Psoas muscle (tissue), 8 donors: ENCODE measurements around the gene RBM43. TPM values are rescaled to one million over a fixed set of nuclear protein-coding genes. Genes with fewer than 3 reads are reported as not detected.

Experiments
- ATAC-seq, 4 donors: fragments of 200-7000 bp; cut with Tn5 transposase; one replicate each; pipeline ENCODE4 v1.9.1; 2020; ENCODE audit warnings: moderate library complexity in 3 of 4, mild to moderate bottlenecking in 2 of 4
- DNase-seq, 2 donors: peaks; one replicate each; pipeline ENCODE4 v3.0.0-alpha.2; 2020
- H3K27ac ChIP-seq: fragments of 200-600 bp; one replicate; pipeline ENCODE4 v1.8.0; 2022
- H3K27me3 ChIP-seq, 3 donors: fragments of 200-600 bp in 1 of 3; one replicate each; pipeline versions ENCODE4 v1.6.1 to v1.8.0; 2013 to 2022; ENCODE audit warnings: low read length in 2 of 3, mild to moderate bottlenecking in 2 of 3, moderate library complexity in 1 of 3; ENCODE audit not compliant: insufficient read depth in 3 of 3
- H3K36me3 ChIP-seq, 2 donors: fragments of 200-600 bp in 1 of 2; one replicate each; pipeline versions ENCODE4 v1.6.1 to v1.8.0; 2013 to 2022; ENCODE audit warnings: low read depth in 1 of 2, mild to moderate bottlenecking in 1 of 2, moderate library complexity in 1 of 2; ENCODE audit not compliant: insufficient read depth in 1 of 2
- H3K4me1 ChIP-seq: fragments of 200-600 bp; one replicate; pipeline ENCODE4 v1.8.0; 2022
- H3K4me3 ChIP-seq: fragments of 200-600 bp; one replicate; pipeline ENCODE4 v1.8.0; 2022; ENCODE audit warnings: mild to moderate bottlenecking
- H3K9me3 ChIP-seq: fragments of 200-600 bp; one replicate; pipeline ENCODE4 v1.8.0; 2022
- WGBS, 3 donors: extraction: QIAGEN DNeasy Blood & Tissue Kit; methylation state at CpG; one replicate each; pipeline versions ENCODE4 v1.1.6 to v1.1.7; 2013; 5-methylcytosine and 5-hydroxymethylcytosine counted together
- intact Hi-C, 2 donors: fragments of 100-400 bp; cut with DNase I; formaldehyde crosslinking; loops; one replicate each; pipeline versions ENCODE4 v1.11.0 to v1.14.2; 2022
- polyA plus RNA-seq, 3 donors: library from polyadenylated mRNA; stranded (reverse); fragments of 200-250 nt; gene quantifications; one replicate each; pipeline ENCODE4 v1.2.3, GENCODE V29; 2013
- total RNA-seq, 4 donors: library from RNA; stranded (reverse); fragmentation: NEBNext Ultra II Directional in 2 of 4; extraction: Animal tissue kit (Norgen Biotek cat#: 25700) in 2 of 4; gene quantifications; one replicate each; pipeline versions ENCODE4 v1.2.1 to v1.2.4, GENCODE V29; 2021 to 2023
- TF ChIP-seq, protein P1 (sequence below): fragments of 200-600 bp; IDR thresholded peaks from one replicate; pipeline ENCODE4 v1.8.0; 2022; ENCODE audit warnings: antibody characterized with exemption
- donor health status: healthy with polysubstance abuse.
- donor health status: DM: no; HTN: no; CAD: no; lungs with moderate emphysema.
- donor health status: Bipolar disorder and iron deficiency.
- donor health status: healthy.
- donor health status: DM: yes; HTN: yes; CAD: no.
- donor health status: DM: no; HTN: no; CAD: no.
- donor health status: DM: no; HTN: no; CAD: no.
- donor health status: DM: yes; HTN: yes; CAD: no.

RBM43 gene
- total and polyA plus RNA-seq, 7 donors, result 0.52 to 3.1 (median 1.0) TPM

DNA sequence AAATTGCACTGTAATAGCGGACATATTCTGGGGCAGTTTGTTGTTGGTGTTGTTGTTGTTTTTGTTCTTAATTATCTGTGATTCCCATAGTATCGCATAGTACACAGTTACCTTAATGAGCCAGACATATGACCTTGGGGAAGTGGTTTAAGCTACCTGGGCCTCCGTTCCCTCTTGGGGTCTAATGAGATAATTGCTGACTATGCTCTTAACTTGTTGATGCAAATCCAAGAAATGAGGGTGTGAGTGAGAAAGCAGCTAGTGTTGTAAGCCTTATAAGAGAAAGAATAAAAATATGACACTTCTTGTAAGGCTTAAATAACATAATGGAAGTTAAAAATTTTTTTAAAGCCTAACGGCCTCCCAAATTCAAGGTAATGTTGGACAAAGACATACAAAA is 20.7 kb upstream of the RBM43 start:
- H3K4me3 ChIP-seq, result no peak overlapping the region
- no peak for ATAC-seq
- intact Hi-C loops, result no loop called here
- no peaks in the 10 kb centered on the region for H3K9me3 ChIP-seq
- H3K36me3 ChIP-seq, result peaks cover 0 to 30% of the 10 kb centered on the region in 2 donors
- no peaks in the 10 kb centered on the region for H3K4me1 ChIP-seq
- DNase-seq, result no peak
- no peak overlapping the region for H3K27ac ChIP-seq
- TF ChIP-seq, protein P1, sequence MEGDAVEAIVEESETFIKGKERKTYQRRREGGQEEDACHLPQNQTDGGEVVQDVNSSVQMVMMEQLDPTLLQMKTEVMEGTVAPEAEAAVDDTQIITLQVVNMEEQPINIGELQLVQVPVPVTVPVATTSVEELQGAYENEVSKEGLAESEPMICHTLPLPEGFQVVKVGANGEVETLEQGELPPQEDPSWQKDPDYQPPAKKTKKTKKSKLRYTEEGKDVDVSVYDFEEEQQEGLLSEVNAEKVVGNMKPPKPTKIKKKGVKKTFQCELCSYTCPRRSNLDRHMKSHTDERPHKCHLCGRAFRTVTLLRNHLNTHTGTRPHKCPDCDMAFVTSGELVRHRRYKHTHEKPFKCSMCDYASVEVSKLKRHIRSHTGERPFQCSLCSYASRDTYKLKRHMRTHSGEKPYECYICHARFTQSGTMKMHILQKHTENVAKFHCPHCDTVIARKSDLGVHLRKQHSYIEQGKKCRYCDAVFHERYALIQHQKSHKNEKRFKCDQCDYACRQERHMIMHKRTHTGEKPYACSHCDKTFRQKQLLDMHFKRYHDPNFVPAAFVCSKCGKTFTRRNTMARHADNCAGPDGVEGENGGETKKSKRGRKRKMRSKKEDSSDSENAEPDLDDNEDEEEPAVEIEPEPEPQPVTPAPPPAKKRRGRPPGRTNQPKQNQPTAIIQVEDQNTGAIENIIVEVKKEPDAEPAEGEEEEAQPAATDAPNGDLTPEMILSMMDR, result no peak
- no peaks in the 10 kb centered on the region for H3K27me3 ChIP-seq
- 70 to 96% (median 77%) methylated on average over 4 of the region's 4 CpGs for WGBS, 3 donors

DNA sequence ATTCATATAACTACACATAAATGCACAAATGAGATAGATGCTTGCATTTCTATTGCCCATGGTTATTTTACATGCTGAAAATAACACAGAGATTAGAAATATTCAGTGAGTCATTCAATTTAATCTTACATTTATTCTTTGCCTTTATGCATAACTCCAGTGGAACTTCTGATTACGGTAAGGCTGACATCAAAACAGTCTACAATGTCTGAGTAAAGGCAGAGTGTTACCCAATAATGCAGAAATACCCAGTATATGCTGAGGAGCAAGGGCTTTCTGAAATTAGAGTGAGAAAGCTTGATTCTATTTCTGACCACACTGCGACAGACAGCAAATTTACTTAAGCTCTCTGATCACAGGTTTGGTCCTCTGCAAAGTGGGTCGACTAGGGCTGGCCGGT is 18.6 kb upstream of the RBM43 start:
- Histone ChIP-seq H3K27ac (no peak overlapping the region), H3K4me1 (no peaks in the 10 kb centered on the region), H3K36me3 (peaks cover 0 to 38% of the 10 kb centered on the region in 2 donors), H3K27me3 (no peaks in the 10 kb centered on the region), H3K9me3 (no peaks in the 10 kb centered on the region), H3K4me3 (no peak overlapping the region)
- intact Hi-C loops, result no loop called here
- no peak for ATAC-seq
- TF ChIP-seq, protein P1, result no peak
- 37 to 91% (median 41%) methylated on average over 4 of the region's 4 CpGs for WGBS, 3 donors
- DNase-seq, result no peak

GRCh38 chr2:151278487-151278886 is 16.8 kb upstream of the RBM43 start:
- no peaks in the 10 kb centered on the region for H3K27me3 ChIP-seq
- peaks cover 0 to 47% of the 10 kb centered on the region in 2 donors for H3K36me3 ChIP-seq
- intact Hi-C loops, result no loop called here
- H3K4me1 ChIP-seq, result no peaks in the 10 kb centered on the region
- no peak overlapping the region for H3K27ac ChIP-seq
- no peak for DNase-seq
- 95 to 98% (median 96%) methylated on average over 2 of the region's 2 CpGs for WGBS, 3 donors
- no peak for ATAC-seq
- H3K4me3 ChIP-seq, result no peak overlapping the region
- TF ChIP-seq, protein P1, result no peak
- no peaks in the 10 kb centered on the region for H3K9me3 ChIP-seq

GRCh38 chr2:151277067-151277466 is 15.4 kb upstream of the RBM43 start:
- H3K9me3 ChIP-seq, result no peaks in the 10 kb centered on the region
- peaks cover 0 to 53% of the 10 kb centered on the region in 2 donors for H3K36me3 ChIP-seq
- no peaks in the 10 kb centered on the region for H3K27me3 ChIP-seq
- DNase-seq (no peak), ATAC-seq (no peak)
- WGBS, 3 donors, result 32 to 83% (median 60%) methylated on average over 1 of the region's 1 CpG
- no peak overlapping the region for H3K4me3 ChIP-seq
- intact Hi-C loops, result no loop called here
- TF ChIP-seq, protein P1, result no peak
- no peaks in the 10 kb centered on the region for H3K4me1 ChIP-seq
- no peak overlapping the region for H3K27ac ChIP-seq

- no peaks in the 10 kb centered on the region for H3K4me1 ChIP-seq
- TF ChIP-seq, protein P1, result no peak
- WGBS, 3 donors, result 89 to 91% (median 91%) methylated on average over 7 of the region's 7 CpGs
- H3K36me3 ChIP-seq, result peaks cover 0 to 57% of the 10 kb centered on the region in 2 donors
- H3K27me3 ChIP-seq, result no peaks in the 10 kb centered on the region
- intact Hi-C loops, result no loop called here
- H3K4me3 ChIP-seq, result no peak overlapping the region
- no peaks in the 10 kb centered on the region for H3K9me3 ChIP-seq
- no peak for ATAC-seq
- DNase-seq, result no peak
- no peak overlapping the region for H3K27ac ChIP-seq
Observed at GRCh38 chr2:151275291-151275690, 13.6 kb upstream of the RBM43 start.
